Mononuclear cell (primary cell): Measurements from ENCODE around the gene IGFBP3. TPM values are rescaled to one million over a fixed set of nuclear protein-coding genes. Genes with fewer than 3 reads are reported as not detected.

Source experiments
- H3K27me3 ChIP-seq: 2 replicates; pipeline ENCODE4 v1.6.0; 2011; ENCODE audit warnings: low read length, control low read depth; ENCODE audit not compliant: insufficient read depth
- H3K4me1 ChIP-seq: 2 replicates; pipeline ENCODE4 v1.5.1; 2011; ENCODE audit warnings: mild to moderate bottlenecking, low read length, control low read depth; ENCODE audit not compliant: insufficient read depth
- H3K4me3 ChIP-seq: 2 replicates; pipeline ENCODE4 v1.5.1; 2011; ENCODE audit warnings: mild to moderate bottlenecking, low read length, moderate library complexity
- H3K9me3 ChIP-seq: 2 replicates; pipeline ENCODE4 v1.5.1; 2011; ENCODE audit warnings: low read depth, mild to moderate bottlenecking, control low read depth, low read length
- total RNA-seq: library from RNA; depleted of rRNA; stranded (reverse); fragments of >200 nt; gene quantifications from one replicate; pipeline ENCODE4 v1.2.3, GENCODE V29; 2012

Gene IGFBP3
- total RNA-seq, 1 donor = 6.7 TPM

DNA sequence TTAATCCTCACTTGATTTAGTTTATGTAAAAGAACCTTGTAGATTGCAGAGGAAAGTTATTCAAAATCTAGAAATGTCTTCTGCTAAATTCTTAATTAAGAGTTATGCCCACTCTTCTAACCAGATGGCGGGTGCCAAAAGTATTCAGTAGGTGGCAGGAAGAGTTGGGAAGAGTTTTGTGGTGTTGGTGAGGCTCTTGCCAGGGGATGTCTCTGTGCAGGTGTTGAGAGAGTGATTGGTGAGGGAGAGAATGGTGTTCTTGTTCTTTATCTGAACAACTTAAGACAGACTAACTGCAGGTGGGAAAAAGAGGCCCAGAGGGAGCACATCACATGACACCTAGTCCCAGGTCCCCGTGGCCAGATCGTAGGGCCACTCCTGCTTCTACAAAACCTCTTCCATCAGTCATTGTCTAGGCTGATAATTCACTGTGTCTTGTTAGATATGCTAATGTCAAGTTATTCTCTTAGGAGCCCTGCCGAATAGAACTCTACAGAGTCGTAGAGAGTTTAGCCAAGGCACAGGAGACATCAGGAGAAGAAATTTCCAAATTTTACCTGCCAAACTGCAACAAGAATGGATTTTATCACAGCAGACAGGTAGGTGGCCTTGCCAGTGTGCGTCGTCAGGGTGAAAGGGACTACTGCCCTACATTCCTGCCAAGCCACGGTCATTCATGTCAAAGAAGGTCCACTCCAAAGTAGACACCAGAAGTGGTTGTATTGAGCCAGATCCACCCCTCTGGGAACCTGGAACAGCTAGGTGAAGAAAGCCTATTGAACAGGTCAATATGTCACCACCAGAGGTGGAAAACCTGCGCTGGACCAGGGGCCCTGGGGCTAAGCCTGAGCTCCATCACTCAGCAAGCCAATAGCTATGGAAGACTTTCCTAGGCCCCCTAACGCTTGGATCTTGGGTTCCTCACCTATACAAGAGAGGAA, 29.3 kb downstream of the IGFBP3 start:
- Histone ChIP-seq H3K9me3 (no peaks in the 10 kb centered on the region), H3K4me3 (no peak overlapping the region), H3K27me3 (peaks cover 50% of the 10 kb centered on the region), H3K4me1 (no peaks in the 10 kb centered on the region)

- Histone ChIP-seq H3K9me3 (no peaks in the 10 kb centered on the region), H3K4me1 (no peaks in the 10 kb centered on the region), H3K4me3 (no peak overlapping the region), H3K27me3 (peaks cover 48% of the 10 kb centered on the region)
Measured at GRCh38 chr7:45890902-45891461, 30.1 kb downstream of the IGFBP3 start.

- no peak overlapping the region for H3K4me3 ChIP-seq
- no peaks in the 10 kb centered on the region for H3K9me3 ChIP-seq
- peaks cover 48% of the 10 kb centered on the region for H3K27me3 ChIP-seq
- no peaks in the 10 kb centered on the region for H3K4me1 ChIP-seq
Measured at GRCh38 chr7:45890125-45890901, 30.8 kb downstream of the IGFBP3 start.

- Histone ChIP-seq H3K4me1 (no peaks in the 10 kb centered on the region), H3K9me3 (no peaks in the 10 kb centered on the region), H3K27me3 (peaks cover 48% of the 10 kb centered on the region), H3K4me3 (no peak overlapping the region)
Measured at GRCh38 chr7:45889367-45890067, 31.6 kb downstream of the IGFBP3 start.

GRCh38 chr7:45888993-45889366, 32.1 kb downstream of the IGFBP3 start:
- peaks cover 48% of the 10 kb centered on the region for H3K27me3 ChIP-seq
- no peak overlapping the region for H3K4me3 ChIP-seq
- H3K4me1 ChIP-seq = no peaks in the 10 kb centered on the region
- H3K9me3 ChIP-seq = no peaks in the 10 kb centered on the region

- no peaks in the 10 kb centered on the region for H3K9me3 ChIP-seq
- H3K4me3 ChIP-seq = no peak within 1 kb of the TSS
- peaks cover 48% of the 10 kb centered on the region for H3K27me3 ChIP-seq
- H3K4me1 ChIP-seq = no peaks in the 10 kb centered on the region
Measured at GRCh38 chr7:45888185-45888992, 32.7 kb downstream of the IGFBP3 start, which contains the start of gene IGFBP1. TSS of gene IGFBP1 (plus strand) at chr7:45888488. CDS start at chr7:45888653, 165 bp downstream.

DNA sequence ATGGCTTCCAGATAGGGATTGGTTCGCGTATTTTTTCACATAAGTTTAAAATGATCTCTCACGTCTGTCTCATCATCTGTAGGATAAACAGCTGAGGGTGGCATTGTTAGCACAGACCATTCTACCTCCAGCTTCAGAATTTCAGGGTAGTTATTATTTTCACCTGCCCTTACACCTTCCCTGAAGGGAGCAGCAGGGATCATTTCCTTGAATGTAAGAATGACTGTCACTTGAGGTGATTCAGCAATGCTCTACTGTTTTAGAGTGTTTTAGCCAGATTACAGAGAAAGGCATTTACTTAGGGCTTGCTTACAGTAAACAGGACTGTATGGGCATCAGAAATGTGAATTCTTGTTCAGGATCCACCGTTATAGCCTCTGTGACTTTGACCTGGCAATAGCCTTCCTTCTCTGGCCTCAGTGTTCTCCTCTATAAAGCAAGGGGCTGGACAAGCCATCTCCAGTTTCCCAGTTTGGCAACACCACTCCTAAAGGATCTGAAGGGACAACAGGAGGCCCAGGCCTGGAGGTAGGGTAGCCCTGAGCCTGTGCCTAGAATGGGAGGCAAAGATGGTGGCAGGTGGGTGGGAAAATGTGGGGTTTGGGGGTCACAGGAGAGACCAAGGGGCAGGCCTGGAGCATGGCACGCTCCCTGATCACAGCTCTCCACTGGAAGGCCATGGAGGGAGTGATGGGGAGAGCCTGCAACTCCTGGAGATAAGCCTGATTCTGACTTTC, 34.0 kb downstream of the IGFBP3 start:
- Histone ChIP-seq H3K27me3 (peaks cover 45% of the 10 kb centered on the region), H3K4me1 (no peaks in the 10 kb centered on the region), H3K9me3 (no peaks in the 10 kb centered on the region), H3K4me3 (no peak overlapping the region)

- H3K4me1 ChIP-seq = no peaks in the 10 kb centered on the region
- no peak overlapping the region for H3K4me3 ChIP-seq
- peaks cover 31% of the 10 kb centered on the region for H3K27me3 ChIP-seq
- no peaks in the 10 kb centered on the region for H3K9me3 ChIP-seq
Measured at GRCh38 chr7:45885264-45885882, 35.7 kb downstream of the IGFBP3 start.

DNA sequence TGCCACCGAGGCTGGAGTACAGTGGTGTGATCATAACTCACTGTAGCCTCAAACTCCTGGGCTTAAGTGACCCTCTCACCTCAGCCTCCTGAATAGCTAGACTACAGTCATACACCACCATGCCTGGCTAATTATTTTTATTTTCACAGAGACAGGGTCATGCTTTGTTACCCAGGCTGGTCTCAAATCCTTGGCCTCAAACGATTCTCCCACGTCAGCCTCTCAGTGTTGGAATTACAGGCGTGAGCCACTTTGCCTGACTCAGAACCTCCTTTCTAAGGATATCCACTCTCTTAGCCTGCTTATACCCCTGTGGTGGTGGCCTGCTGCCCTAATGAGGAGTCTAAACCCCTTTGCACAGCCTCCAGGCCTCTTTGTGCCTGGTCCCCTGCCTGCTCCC, 36.9 kb downstream of the IGFBP3 start:
- Histone ChIP-seq H3K27me3 (peaks cover 19% of the 10 kb centered on the region), H3K4me3 (no peak overlapping the region), H3K4me1 (no peaks in the 10 kb centered on the region), H3K9me3 (no peaks in the 10 kb centered on the region)

DNA sequence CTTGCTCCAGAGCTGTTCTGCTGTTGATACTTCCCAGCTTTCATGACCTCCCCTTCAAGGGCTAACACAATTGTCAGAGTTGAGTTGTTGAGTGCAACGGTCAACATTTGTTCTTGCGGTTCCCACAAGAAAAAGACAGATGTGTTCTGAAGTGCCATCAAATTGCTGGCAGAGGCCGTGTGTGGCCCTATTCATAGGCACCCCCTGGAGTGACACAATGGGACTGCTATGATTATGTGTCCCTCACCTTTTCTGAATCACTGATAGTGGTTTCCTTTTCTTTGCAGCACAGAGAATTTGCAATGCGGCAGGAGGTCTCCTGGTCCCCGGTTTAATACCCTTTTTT, 38.6 kb downstream of the IGFBP3 start:
- Histone ChIP-seq H3K4me3 (no peak overlapping the region), H3K27me3 (peaks cover 7% of the 10 kb centered on the region), H3K9me3 (no peaks in the 10 kb centered on the region), H3K4me1 (no peaks in the 10 kb centered on the region)

DNA sequence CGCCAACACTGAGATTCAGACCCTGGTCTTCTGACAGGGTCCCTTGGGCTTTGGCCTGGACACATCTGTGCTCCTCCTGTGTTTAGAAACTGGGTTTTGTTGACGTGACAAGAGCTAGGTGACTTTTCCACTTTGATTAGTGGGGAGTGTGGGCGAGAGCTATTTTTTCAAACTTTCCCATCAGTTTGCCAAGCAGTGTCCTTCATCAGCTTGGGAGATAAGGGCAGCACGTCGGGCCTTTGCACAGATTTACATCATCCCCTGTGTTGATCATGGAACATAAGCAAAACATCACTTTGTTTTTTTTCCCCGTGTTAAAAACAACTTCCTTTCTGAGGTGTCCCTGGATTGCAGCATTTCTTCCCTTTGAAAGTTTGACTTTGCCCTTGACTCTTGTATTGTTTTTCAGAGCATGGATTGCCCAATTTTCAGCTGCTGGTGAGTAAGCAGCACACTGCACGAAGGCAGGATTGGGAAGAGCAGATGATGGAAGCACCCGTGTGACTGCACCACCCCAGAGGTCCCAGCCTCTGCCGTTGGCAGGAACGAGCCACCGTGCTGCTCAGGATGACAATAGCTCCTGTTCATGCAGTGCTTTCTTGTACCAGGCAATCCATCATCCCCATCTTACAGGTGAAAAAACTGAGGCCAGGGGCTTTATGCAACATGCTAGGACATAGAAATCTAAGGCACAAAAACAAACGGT, 39.2 kb downstream of the IGFBP3 start:
- Histone ChIP-seq H3K9me3 (no peaks in the 10 kb centered on the region), H3K27me3 (peaks cover 2% of the 10 kb centered on the region), H3K4me3 (no peak overlapping the region), H3K4me1 (no peaks in the 10 kb centered on the region)

DNA sequence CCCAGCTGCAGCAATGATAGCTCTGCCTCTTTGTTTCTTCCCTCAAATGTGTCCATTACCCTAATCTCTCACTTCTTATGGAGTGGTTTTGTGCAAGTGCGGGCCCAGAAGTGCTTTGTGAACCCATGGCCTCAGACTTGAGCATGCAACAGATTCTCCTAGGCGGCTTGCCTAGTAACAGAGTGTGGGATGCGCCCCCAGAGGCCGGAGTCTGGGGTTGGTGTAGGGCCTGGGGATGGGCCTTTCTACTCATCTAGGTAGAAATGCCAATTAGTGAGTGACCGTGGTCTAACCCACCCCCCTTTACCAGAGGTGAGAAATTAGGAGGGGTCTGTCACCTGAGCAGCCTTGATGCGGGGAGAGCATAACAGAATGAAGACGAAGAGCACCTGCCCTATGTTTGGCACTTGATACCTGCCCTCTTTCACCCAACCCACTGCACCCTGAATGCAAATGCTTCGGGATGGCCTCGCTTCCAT, 39.8 kb downstream of the IGFBP3 start:
- H3K4me3 ChIP-seq = no peak overlapping the region
- no peaks in the 10 kb centered on the region for H3K9me3 ChIP-seq
- no peaks in the 10 kb centered on the region for H3K27me3 ChIP-seq
- no peaks in the 10 kb centered on the region for H3K4me1 ChIP-seq

DNA sequence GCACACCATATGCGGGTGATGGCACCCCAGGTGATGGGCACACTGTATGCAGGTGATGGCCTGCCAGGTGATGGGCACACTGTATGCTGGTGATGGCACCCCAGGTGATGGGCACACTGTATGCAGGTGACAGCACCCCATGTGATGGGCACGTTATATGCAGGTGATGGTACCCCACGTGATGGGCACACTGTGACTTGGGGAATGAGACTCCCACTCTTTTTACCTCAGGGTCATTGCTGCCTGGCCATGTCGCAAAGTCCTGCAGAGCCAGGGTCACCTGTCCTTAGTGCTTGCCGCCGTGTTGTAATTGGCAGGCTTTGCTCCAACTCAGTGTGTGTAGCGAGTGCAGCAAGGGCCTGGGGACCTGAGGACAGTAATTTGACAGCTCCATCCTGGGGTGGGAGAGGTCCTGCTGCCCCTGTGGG, 40.6 kb downstream of the IGFBP3 start:
- no peaks in the 10 kb centered on the region for H3K27me3 ChIP-seq
- H3K4me3 ChIP-seq = no peak overlapping the region

More for the DNA sequence above, 40.6 kb downstream of the IGFBP3 start:
- Histone ChIP-seq H3K4me1 (no peaks in the 10 kb centered on the region), H3K9me3 (no peaks in the 10 kb centered on the region)
